ENCODE results near the gene MBD6.

MBD6 gene

DNA sequence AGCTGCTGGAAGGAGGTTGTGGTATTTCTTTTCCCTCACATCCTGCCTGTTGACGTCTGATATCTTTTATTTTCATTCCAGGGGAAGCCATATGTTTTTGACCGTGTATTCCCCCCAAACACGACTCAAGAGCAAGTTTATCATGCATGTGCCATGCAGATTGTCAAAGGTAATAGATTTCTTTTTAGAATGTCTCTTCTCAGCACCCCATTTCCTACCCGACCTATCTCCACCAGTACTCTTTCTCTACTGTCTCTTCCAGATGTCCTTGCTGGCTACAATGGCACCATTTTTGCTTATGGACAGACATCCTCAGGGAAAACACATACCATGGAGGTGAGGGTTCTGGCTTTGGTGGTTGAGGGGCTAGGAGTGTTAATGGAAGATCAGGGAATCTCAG lies 40.7 kb downstream of the MBD6 start:
- no peak for TF ChIP-seq FOXM1 (IDR thresholded peaks at IDR 0.05; ENCODE audit: borderline replicate concordance, low read depth)
- TF ChIP-seq, protein P1, sequence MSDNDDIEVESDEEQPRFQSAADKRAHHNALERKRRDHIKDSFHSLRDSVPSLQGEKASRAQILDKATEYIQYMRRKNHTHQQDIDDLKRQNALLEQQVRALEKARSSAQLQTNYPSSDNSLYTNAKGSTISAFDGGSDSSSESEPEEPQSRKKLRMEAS (IDR thresholded peaks at IDR 0.05), result no peak
- TF ChIP-seq YY1 (IDR thresholded peaks at IDR 0.05; ENCODE audit: low read depth), result no peak

DNA sequence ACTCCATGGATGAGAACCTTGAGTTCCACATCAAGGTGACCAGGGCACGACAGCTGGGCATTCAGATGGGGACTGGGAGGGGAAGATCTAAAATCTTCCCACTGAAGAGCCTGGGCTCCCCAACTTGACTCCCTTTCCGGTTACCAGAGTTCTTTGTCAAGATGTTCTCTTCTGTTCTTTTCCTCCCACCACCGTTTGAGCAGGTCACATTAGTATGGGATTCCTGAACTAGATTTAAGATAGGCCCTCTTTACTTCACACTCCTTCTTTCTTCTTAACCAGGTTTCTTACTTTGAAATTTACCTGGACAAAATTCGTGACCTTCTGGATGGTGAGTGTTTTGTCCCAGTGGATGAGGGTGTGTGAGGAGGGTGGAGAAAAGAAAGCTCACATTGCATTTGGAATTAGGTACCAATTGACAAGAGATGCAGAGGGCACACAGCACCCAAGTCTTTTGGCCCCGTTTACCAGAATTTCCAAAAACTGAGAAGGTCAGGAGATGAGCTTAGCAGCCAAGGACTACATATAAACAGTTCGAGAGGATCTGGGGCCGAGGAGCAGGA lies 41.6 kb downstream of the MBD6 start:
- no peak for TF ChIP-seq EP300 (IDR thresholded peaks at IDR 0.05; ENCODE audit: borderline replicate concordance)
- TF ChIP-seq, protein P2, sequence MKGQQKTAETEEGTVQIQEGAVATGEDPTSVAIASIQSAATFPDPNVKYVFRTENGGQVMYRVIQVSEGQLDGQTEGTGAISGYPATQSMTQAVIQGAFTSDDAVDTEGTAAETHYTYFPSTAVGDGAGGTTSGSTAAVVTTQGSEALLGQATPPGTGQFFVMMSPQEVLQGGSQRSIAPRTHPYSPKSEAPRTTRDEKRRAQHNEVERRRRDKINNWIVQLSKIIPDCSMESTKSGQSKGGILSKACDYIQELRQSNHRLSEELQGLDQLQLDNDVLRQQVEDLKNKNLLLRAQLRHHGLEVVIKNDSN (IDR thresholded peaks at IDR 0.05), result no peak
- TF ChIP-seq, protein P3, sequence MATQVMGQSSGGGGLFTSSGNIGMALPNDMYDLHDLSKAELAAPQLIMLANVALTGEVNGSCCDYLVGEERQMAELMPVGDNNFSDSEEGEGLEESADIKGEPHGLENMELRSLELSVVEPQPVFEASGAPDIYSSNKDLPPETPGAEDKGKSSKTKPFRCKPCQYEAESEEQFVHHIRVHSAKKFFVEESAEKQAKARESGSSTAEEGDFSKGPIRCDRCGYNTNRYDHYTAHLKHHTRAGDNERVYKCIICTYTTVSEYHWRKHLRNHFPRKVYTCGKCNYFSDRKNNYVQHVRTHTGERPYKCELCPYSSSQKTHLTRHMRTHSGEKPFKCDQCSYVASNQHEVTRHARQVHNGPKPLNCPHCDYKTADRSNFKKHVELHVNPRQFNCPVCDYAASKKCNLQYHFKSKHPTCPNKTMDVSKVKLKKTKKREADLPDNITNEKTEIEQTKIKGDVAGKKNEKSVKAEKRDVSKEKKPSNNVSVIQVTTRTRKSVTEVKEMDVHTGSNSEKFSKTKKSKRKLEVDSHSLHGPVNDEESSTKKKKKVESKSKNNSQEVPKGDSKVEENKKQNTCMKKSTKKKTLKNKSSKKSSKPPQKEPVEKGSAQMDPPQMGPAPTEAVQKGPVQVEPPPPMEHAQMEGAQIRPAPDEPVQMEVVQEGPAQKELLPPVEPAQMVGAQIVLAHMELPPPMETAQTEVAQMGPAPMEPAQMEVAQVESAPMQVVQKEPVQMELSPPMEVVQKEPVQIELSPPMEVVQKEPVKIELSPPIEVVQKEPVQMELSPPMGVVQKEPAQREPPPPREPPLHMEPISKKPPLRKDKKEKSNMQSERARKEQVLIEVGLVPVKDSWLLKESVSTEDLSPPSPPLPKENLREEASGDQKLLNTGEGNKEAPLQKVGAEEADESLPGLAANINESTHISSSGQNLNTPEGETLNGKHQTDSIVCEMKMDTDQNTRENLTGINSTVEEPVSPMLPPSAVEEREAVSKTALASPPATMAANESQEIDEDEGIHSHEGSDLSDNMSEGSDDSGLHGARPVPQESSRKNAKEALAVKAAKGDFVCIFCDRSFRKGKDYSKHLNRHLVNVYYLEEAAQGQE (IDR thresholded peaks at IDR 0.05; ENCODE audit: low read depth), result no peak
- no peak for TF ChIP-seq CEBPB (IDR thresholded peaks at IDR 0.05)
- no peak for TF ChIP-seq YY1 (IDR thresholded peaks at IDR 0.05; ENCODE audit: low read depth)
- no peak for TF ChIP-seq ZBTB7A (IDR thresholded peaks at IDR 0.05; ENCODE audit: low read depth)
- no peak for TF ChIP-seq RAD21 (IDR thresholded peaks at IDR 0.05; ENCODE audit: low read depth)
- TF ChIP-seq TEAD4 (IDR thresholded peaks at IDR 0.05), result no peak
- no peak for TF ChIP-seq CREB1 (IDR thresholded peaks at IDR 0.05; ENCODE audit: low read depth)
- no peak for TF ChIP-seq TAF1 (IDR thresholded peaks at IDR 0.05; ENCODE audit: low read depth)
- no peak for TF ChIP-seq EGR1 (IDR thresholded peaks at IDR 0.05)

DNA sequence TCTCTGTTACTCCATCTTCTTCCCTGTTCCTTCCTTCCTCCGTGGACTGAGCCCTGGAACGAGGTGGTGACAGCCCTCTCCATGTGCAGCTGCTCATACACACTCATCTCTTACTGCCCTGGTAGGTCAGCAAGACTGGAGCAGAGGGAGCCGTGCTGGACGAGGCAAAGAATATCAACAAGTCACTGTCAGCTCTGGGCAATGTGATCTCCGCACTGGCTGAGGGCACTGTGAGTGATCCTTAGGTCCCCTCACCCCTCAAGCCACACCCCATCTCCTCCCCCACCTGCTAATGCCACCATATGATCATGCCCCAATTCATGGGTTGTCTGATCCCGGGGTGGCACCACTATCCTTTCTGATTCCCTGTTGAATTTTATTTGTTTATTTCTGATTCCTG lies 46.2 kb downstream of the MBD6 start:
- TF ChIP-seq EP300 (IDR thresholded peaks at IDR 0.05; ENCODE audit: borderline replicate concordance), result no peak
- TF ChIP-seq, protein P1 (IDR thresholded peaks at IDR 0.05), result no peak
- TF ChIP-seq CEBPB (IDR thresholded peaks at IDR 0.05), result no peak
- TF ChIP-seq NFIC (IDR thresholded peaks at IDR 0.05), result no peak
- TF ChIP-seq EGR1 (IDR thresholded peaks at IDR 0.05), result no peak
- no peak for TF ChIP-seq YY1 (IDR thresholded peaks at IDR 0.05; ENCODE audit: low read depth)
- TF ChIP-seq, protein P3 (IDR thresholded peaks at IDR 0.05; ENCODE audit: low read depth), result no peak
- no peak for TF ChIP-seq TAF1 (IDR thresholded peaks at IDR 0.05; ENCODE audit: low read depth)
- TF ChIP-seq TCF12 (IDR thresholded peaks at IDR 0.05; ENCODE audit: low read depth), result no peak

DNA sequence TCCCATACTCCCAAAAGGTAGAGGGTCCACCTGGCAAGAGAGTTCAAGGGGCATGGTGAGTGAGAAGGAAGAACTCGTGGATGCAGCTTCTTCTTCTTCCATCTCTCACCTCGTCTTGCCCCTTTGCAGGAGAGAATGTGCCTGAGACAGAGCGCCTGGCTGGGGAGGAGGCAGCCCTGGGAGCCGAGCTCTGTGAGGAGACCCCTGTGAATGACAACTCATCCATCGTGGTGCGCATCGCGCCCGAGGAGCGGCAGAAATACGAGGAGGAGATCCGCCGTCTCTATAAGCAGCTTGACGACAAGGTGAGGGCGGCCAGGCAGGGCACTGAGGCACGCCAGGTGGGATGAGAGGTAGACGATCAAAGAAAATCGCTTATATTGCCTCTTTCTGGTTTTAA lies 47.2 kb downstream of the MBD6 start:
- TF ChIP-seq ZBTB7A (IDR thresholded peaks at IDR 0.05; ENCODE audit: low read depth) (no peak), CREB1 (IDR thresholded peaks at IDR 0.05; ENCODE audit: low read depth) (no peak), FOXM1 (IDR thresholded peaks at IDR 0.05; ENCODE audit: borderline replicate concordance, low read depth) (no peak), RAD21 (IDR thresholded peaks at IDR 0.05; ENCODE audit: low read depth) (no peak), CEBPB (IDR thresholded peaks at IDR 0.05) (no peak), NFIC (IDR thresholded peaks at IDR 0.05) (no peak), YY1 (IDR thresholded peaks at IDR 0.05; ENCODE audit: low read depth) (no peak), TAF1 (IDR thresholded peaks at IDR 0.05; ENCODE audit: low read depth) (no peak), EP300 (IDR thresholded peaks at IDR 0.05; ENCODE audit: borderline replicate concordance) (no peak), TCF12 (IDR thresholded peaks at IDR 0.05; ENCODE audit: low read depth) (no peak), EGR1 (IDR thresholded peaks at IDR 0.05) (no peak), TEAD4 (IDR thresholded peaks at IDR 0.05) (no peak)
- TF ChIP-seq, protein P2 (IDR thresholded peaks at IDR 0.05), result no peak
- TF ChIP-seq, protein P1 (IDR thresholded peaks at IDR 0.05), result no peak
- TF ChIP-seq, protein P3 (IDR thresholded peaks at IDR 0.05; ENCODE audit: low read depth), result no peak
